Right kidney (tissue), 9 donors: ENCODE data around the gene PPP2R2D.
A peak's percentile ranks its signal among the peaks of the same experiment; 100 is the strongest.

Experiments used
- DNase-seq: peaks from one replicate; pipeline ENCODE4 v3.0.0-alpha.2; 2016
- long read RNA-seq, 8 donors: transcript quantifications; one replicate each; lab custom pipeline, GENCODE V29; 2026

Gene PPP2R2D
- long read RNA-seq, donor 1, full-length matches to known transcripts: 4 of 4 reads
- long read RNA-seq, donor 1, partial matches to known transcripts: 0 of 4 reads
- long read RNA-seq, donor 1, other reads (novel, unspliced or antisense): 0 of 4 reads
- long read RNA-seq, donor 2, full-length matches to known transcripts: 3 of 3 reads
- long read RNA-seq, donor 2, partial matches to known transcripts: 0 of 3 reads
- long read RNA-seq, donor 2, other reads (novel, unspliced or antisense): 0 of 3 reads
- long read RNA-seq, donor 3, full-length matches to known transcripts: 2 of 2 reads
- long read RNA-seq, donor 3, partial matches to known transcripts: 0 of 2 reads
- long read RNA-seq, donor 3, other reads (novel, unspliced or antisense): 0 of 2 reads
- long read RNA-seq, donor 4, full-length matches to known transcripts: 2 of 2 reads
- long read RNA-seq, donor 4, partial matches to known transcripts: 0 of 2 reads
- long read RNA-seq, donor 4, other reads (novel, unspliced or antisense): 0 of 2 reads
- long read RNA-seq, donor 5, full-length matches to known transcripts: 4 of 9 reads
- long read RNA-seq, donor 5, partial matches to known transcripts: 5 of 9 reads
- long read RNA-seq, donor 5, other reads (novel, unspliced or antisense): 0 of 9 reads
- long read RNA-seq, donor 6, full-length matches to known transcripts: 3 of 8 reads
- long read RNA-seq, donor 6, partial matches to known transcripts: 5 of 8 reads
- long read RNA-seq, donor 6, other reads (novel, unspliced or antisense): 0 of 8 reads
- long read RNA-seq, donor 7, full-length matches to known transcripts: 4 of 278 reads
- long read RNA-seq, donor 7, partial matches to known transcripts: 117 of 278 reads
- long read RNA-seq, donor 7, other reads (novel, unspliced or antisense): 157 of 278 reads
- long read RNA-seq, donor 8, full-length matches to known transcripts: 6 of 6 reads
- long read RNA-seq, donor 8, partial matches to known transcripts: 0 of 6 reads
- long read RNA-seq, donor 8, other reads (novel, unspliced or antisense): 0 of 6 reads

DNA sequence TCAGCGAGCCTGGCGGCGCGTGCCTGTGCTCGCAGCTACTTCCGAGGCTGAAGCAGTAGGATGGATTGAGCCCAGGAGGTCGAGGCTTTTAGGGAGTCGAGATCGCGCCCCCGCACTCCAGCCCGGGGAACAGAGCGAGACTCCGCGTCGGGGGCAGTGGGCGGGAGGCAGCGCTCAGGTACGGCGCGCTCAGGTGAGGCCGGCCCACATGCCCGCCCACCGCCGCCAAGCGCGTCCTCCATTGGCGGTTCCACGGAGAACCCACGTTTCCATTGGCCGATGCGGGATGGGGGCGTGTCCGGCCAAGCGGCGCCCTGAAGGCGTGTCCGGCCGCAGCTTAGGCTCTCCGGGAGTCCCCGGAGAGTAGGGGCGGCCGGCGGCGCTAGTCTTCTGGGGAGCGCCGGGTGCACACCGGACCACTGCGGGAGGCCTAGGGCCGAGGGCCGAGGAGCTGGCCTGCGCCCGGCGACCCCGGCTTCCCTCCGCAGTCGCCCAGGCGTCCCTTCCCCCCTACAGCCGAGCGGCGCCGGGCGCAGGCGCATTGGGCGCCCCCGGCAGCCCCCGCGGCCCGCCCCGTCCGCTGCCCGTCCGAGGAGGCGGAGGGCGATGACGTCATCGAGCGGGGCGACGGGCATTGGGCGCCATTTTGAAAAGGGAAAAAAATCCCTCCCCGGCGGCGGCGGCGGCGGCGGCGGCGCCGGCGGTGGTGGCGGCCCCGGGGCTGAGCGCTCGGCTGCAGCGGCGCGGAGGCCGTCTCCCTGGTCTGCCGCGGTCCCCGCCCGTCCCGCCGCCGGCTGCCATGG is at the start of gene PPP2R2D:
Gene PPP2R2D (plus strand): TSS at position 659 of the 803 bp plus-strand sequence. CDS start 141 bp downstream, at position 800.
- DNase-seq: peak; percentile 100

DNA sequence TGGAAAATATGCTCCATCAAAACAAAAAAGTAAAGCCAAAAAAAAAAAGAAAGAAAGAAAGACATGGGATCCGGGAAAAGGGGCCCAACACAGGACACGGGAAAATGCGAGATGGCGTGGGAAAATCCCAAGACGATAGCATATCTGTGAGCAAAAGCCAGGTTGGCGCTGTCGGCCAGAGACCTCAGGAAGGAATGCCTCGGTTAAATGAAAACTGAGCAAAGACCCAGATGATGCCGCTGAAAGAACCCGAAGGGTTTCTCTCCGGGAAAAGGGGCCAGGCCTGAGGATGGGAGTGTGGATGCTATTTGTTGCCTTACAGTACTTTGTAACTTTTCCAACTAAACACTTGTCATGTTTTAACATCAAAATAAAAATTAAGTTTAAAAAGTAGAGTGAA is 49.5 kb upstream of the PPP2R2D start:
- DNase-seq: no peak

DNA sequence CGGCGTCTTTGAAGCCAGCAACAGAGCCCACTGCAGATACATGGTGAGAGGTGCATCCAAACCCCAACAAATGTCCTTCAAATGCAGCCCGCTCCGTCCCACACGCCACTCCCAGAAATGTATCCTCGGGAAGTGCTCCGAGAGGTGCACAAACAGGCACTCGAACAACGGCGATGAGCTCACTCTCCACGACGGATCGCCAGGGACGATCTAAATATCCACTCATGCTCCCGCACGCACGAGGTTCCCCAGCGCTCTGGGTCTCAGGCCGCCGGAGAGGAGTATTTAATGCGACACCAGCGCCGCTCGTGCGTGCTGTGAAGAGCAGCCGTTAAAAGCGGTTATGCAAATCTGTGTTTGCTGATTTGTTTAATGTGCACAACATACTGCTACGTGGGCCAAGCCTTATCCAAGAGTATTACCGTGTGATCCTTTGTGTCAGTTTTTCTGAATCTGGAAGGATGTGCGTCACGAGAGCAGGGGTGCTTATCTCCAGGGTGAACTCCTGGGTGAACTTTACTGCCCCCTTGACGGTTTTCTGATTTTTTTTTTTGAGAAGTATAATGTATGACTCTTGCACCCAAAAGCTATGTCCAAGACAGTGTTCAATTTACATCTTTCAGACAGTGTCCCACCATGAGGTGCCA is 48.5 kb upstream of the PPP2R2D start:
- DNase-seq: no peak

DNA sequence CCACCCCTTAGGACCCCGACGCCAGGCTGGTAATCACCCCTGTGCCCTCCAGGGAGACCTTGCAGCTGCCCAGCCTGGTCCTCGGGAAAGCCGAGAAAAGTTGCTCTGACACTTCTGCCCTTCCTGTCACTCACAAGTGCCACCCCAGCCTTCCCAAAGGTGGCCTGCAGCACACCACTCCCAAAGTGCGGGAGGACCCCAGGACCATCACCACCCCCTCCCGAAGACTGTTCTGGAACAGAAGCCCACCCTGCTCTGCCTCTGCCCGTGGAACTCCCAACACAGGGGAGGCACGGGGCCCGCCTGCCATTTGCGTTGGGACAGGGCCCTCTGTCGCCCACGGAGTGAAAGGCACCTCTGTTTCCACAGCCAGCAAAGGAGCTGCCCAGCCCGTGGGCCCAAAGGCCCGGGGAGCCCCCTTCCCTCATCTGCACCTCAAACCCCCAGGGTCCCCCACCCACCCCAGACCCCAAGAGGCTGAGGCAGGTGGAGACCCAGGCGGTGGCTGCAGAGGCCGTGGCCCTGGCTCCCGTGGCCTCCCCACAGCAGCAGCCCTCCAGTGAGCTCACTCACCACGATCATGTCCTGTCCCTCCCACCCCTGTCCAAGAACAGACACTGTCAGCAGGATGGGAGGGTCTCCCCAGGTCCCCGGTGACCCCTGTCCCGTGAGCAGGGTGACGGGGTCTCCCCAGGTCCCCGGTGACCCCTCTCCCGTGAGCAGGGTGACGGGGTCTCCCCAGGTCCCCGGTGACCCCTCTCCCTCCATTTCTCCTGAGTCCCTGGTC is 47.8 kb upstream of the PPP2R2D start:
- DNase-seq: no peak

DNA sequence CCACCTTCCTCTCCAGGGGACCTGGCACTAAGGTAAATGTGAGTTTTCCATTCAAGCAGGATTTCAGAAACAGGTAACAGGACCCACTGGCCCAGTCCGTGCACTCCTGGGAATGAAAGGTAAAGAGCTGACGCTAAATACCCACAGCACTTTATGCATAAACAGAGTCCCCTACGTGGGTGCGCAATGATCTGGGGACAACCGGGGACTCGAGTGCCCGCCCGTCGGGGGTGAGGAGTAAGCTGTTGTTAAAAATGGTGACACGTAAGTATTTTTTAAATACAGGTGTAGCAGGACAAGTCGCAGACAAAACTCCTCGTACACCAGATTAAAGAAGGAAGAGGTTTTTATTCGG is 47.2 kb upstream of the PPP2R2D start:
- DNase-seq: no peak

DNA sequence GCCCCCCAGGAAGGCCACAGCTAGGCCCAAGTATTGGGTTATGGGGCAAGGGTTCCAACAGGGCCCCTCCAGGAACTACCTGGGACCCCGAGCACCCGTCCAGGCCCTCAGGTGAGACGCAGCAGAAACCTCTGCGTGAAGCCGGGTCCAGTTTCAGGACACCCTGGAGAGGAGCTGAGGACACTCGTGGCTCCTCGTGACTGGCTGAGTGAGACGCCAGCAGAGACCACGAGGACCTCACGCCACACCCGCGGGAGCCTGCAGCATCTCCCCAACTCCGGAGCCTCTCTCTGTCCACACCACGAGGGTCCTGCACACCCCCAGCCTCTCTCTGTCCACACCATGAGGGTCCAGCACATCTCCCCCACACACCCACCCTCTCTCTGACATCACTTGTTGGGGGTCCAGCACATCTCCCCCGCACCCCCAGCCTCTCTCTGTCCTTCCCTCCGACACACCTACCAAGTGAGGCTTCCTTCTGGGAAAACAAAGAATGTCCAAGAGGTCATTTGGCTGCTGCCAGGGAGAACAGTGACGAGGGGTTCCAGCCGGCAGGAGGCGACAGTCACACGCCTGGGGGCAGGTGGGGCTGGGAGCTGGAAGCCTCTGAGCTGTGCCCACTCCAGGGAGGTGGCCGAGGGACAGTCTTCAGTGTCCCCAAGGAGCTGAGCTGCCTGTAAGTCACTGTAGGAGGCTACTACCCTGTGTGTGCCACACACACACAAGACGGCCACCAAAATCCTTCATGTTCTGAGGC is 46.1 kb upstream of the PPP2R2D start:
- DNase-seq: no peak

DNA sequence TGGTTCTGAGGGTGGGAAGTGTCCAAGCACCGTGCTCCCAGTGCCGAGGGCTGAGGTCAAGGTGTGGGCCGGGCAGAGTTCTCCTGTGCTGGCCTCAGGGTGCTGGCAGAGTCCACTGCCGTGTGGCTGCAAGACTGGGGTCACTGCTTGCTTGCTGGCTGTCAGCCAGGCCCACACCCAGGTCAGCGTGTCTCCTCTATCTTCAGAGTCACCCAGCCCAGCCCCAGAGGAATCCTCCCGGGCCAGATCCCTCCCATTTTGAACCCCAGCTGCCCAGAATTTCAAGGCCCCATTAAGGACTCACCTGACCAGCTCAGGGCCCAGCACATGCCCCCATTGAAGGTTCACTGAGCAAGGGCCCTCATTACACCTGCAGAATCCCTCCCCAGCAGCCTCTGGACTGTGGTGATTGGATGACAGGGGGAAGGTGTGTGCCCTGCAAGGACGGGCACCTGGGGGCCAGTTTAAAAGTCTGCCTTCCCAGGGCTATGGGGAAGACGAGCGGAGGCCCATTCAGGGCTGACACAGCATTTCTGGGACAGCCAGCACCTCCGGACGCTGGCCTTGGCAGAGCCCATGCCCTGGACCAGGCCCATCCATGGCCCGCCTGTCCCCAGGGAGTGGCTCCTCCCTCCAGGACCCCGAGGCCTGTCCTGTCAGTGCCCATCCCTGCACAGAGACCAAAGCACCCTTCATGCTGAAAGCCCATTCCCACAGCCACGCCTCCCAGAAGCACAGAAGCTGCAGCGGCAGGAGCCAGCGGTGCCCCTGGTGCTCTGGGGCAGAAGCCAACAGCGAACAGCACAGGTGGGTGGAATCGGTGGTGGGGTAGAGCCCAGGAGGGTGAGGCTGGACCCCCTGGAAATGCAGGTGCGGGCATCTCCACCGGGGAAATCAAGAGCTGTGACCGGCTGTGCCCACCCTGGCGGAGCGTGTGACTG is 45.1 kb upstream of the PPP2R2D start:
- DNase-seq: no peak

DNA sequence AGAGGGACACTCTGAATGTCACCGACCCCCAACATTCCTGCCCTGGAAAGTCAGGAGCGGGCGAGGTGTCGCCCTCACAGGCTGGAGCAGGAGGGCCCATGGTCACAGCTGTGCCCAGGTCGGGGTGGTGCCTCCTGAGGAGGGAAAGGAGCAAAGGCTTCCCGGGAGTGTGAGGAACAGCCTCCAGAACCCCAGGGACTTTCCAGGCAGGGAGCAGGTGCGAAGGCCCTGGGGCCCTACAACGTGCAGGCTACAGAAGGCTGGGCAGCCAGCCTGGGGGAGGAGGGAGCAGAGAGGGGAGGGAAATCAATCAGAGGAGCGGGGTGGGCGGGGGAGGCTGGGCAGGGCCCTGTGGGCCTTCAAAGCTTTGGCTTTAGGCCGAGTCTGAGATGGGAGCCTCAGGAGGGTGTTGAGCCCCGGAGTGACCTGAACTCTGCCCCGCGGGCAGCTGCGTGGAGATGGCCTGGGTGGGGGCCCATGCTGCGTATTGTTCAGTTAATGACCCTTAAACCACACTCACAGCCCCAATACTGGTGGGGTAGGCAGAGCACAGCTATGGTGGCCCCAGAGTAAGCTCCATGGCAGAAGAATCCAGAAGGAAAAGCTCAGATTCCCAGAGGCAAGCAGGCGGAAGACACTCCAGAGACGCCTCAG is 44.2 kb upstream of the PPP2R2D start:
- DNase-seq: no peak

DNA sequence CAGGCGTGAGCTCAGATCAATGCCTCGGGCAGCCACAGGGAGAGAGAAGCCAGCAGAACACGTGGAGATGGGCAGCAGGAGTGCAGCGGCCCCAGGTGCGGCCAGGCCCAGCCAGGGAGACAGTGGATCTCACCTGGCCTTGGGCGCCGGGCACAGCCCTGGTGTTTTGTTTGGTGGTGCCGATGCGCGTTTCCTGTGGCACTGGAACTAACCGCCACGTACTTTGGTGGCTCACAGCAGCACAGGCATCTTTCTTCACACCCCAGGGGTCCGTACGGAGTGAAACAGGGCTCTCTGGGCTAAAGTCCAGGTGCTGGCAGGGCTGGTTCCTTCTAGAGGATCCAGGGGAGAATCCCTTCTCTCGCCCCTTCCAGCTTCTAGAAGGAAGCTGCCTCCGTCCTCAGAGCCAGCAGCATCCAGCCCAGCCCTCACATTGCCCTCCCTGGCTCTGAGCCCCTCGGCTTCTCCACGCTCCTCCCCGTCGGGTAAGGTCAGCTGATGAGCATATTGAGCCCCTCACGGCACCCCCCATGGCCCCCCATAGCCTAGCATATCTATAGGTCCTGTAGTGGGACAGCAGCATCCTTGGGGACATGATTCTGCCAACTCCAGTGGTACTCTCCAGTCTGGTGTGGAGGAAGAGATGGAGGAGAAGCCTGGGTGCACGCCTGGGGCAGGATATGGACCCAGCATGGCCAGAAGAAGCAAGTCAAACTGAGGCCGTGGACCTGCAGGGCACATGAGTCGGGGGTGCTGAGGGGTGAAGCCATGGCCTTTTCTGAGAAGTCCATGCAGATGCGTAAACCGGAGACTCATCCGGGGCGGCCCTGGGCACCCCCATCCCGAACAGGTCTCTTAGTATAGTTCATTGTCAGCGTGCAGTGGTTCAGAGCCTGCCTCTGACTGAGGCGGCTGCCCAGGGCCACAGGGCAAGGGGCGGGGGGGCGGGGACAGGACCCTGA is 43.4 kb upstream of the PPP2R2D start:
- no peak for DNase-seq

DNA sequence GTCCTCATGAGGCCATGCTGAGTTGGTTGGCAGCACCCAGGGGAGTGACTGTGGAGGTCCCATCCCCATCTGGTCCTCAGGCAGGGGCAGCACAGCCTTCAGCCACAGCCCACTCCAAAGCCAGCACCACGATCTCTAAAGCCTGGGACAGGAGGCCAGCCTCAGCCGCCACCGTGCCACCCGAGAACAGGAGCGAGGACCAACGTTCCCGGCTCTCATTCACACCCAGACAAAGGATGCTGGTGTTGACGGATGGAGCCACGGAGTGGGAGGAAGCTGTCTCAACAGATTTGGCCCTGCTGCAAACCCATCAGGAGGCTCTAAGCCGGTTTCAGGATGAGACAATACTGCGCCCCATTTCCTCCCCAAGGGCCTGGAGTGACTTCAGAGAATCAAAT is 42.7 kb upstream of the PPP2R2D start:
- DNase-seq: no peak

DNA sequence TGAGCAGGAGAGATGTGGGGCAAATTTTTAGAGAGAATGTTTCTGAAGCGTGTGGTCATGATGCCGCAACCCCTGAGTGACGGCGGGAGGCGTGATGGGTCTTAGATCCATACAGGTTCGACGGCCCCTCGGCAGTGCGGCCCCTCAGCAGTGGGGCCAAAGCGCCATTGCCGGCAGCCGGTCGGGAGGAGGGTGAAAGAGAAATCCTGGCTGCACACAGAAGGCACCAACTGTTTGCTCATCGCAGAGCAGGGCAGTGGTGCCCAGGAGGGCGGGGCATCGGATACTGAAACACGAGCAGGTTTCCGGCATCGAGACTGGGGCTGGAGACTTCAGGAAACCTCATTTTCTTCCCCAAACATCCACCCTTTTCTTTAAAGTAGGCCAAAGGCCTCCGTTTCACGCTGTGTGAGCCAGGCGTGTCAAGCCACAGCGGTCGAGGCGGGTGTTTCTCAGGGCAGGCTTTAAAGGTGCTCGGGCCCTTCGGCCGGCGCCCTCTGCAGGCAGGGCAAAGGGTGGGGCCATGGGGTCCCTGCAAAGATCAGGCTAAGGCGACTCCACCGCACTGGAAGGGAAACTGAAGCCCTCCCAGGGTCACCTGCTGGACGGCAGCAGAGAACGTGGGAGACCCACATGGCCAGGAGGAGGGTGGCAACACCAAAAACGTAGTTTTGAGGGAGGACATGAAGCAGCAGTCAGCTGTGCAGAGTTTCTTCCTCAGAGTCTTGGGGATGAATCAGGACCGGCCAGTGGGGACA is 42.0 kb upstream of the PPP2R2D start:
- DNase-seq: no peak

DNA sequence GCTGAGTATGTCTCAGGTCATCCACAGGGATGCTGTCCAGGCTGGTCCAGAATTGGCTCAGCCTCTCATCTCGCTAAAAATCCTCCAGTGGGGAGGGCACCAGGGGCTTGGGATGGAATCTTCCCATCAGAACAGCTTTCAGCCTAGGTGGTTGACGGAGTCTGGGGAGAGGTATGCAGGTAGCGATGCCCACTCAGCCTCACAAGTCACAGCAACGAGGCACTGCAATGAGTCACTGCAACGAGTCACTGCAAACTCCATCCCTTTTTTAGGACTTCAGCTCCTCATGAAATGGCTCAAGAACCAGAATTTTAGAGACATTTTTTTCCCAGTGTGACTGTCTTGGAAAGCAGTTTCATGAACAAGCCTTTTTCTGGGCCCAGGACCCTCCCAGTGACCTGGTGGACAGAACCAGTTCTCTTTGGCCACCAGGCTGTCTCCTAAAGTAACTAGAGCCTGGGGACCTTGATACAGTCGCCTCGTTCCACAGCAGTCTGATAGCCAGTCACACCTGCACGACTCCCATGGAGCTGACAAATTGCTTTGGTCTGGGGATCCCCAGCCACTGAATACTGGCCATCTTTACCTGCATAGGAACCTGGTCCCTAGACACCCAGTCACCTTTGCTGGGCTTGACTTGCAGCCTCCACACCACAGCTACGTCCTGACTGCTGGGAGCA is 41.3 kb upstream of the PPP2R2D start:
- DNase-seq: no peak

DNA sequence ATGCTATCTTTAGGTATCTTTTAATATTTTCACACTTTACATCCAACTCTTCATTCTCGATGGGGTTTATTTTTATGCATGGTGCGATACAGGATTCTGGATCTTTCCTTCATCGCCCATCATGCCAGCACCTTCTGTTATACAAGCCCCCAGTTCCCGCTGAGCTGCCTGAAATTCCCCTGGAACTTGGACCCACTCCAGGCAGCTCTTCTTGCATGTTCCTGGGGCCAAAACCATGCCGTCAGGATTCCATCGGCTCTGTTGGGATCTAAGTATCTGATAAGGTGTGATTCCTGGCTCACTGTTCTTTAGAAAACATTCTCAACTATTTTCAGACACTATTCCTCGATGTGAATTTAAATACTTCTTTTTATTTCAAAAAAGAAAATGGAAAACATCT is 40.5 kb upstream of the PPP2R2D start:
- no peak for DNase-seq

DNA sequence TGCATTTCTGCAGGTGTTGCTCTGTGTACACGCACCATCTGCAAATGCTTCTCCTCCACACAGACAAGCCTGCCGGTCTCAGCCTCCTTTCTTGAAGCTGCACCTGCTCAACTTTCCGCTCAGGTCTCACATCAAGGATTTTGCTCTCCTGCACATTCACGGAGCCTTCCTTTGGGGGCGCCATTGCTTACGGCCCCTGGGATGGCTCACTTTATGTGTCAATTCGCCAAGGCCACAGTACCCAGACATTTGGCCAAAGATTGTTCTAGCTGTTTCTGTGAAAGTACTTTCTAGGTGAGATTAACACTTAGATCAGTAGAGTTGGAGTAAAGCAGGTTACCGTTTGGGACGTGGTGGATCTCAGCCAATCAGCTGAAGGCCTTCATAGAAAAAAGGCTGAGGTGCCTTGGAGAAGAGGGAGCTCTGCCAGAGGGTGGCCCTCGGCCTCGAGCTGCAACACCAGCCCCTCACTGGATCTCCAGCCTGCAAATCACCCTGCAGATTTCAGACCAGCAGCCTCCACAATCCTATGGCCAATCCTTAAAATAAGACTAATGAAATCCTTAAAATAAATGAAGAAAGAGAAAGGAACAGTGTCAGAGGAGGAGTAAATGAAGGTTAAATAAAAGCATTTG is 39.9 kb upstream of the PPP2R2D start:
- no peak for DNase-seq

DNA sequence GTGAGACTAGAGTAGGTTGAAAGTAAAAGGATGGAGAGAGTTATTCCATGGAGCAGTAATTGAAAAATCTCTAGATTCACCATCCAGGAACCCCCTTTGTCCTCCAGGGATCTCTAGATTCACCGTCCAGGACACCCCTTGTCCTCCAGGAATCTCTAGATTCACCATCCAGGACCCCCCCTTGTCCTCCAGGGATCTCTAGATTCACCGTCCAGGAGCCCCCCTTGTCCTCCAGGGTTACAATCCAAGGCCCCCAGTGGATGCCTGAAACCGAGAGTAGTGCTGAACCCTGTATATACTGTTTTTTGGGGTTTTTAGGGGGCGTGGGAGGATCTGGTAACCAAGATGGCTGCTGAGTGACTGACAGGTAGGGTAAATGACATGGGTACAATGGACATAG is 38.3 kb upstream of the PPP2R2D start:
- no peak for DNase-seq
